GM12872 (cell line): ENCODE measurements around the gene RNF144B.

Experiments
- CTCF ChIP-seq: IDR thresholded peaks from 3 replicates; pipeline ENCODE4 v1.5.1; 2011; ENCODE audit warnings: low read depth, mild to moderate bottlenecking, low read length, moderate library complexity; ENCODE audit not compliant: insufficient read depth

Gene RNF144B

GRCh38 chr6:18380851-18381250 lies 6.3 kb upstream of the RNF144B start:
- no peak for TF ChIP-seq CTCF

DNA sequence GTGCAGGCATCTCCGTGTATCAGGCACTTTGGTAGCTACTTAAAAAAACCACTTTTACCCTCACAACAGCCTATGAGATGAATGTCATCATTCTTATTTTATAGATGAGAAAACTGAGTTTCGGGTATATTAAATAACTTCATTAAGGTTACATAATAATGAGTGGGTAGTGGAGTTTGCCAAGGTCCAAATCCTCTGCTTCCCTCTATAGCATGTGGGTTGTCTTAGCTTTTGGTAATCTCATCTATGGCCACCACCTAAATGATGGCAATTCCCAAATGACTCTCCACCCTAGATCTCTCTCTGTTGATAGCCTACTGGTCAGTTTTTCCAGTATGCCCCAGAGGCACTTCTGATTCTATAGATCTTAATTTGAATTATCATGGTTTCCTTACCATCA lies 3.7 kb upstream of the RNF144B start:
- no peak for TF ChIP-seq CTCF

DNA sequence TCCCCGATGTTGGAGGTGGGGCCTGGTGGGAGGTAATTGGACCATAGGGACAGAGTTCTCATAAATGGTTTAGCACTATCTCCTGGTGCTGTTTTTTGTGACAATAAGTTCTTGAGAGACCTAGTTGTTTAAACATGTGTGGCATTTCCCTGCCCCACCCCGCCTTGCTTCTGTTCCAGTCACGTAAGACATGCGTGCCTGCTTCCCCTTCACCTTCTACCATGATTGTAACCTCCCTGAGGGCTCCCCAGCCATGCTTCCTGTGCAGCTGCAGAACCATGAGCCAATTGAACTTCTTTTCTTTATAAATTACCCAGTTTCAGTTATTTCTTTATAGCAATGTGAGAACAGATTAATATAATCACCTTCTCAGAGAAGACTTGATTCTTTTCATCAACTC lies 2.5 kb upstream of the RNF144B start:
- no peak for TF ChIP-seq CTCF

GRCh38 chr6:18386298-18386976 lies 713 bp upstream of the RNF144B start:
- TF ChIP-seq CTCF = no peak

GRCh38 chr6:18388271-18388670 lies 1.1 kb downstream of the RNF144B start:
- TF ChIP-seq CTCF = no peak

DNA sequence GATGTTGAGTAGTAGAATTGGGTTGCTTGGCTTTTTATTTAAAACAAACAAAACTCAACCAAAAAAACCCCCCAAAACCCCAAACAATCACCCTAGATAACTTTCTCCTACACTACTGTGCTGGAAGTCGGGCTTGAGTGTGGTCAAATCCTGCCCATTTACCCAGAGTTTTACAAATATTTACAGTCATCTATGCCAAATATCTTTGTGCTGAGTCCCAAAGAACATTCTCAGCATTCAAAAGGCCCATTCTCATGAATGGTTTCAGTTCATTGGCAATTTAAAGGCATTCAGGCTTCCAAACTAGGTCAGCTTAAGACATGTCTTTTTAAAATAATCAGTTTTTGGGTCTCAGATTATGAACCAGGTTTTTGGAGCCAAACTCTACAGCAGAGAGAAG lies 1.8 kb downstream of the RNF144B start:
- TF ChIP-seq CTCF = no peak

DNA sequence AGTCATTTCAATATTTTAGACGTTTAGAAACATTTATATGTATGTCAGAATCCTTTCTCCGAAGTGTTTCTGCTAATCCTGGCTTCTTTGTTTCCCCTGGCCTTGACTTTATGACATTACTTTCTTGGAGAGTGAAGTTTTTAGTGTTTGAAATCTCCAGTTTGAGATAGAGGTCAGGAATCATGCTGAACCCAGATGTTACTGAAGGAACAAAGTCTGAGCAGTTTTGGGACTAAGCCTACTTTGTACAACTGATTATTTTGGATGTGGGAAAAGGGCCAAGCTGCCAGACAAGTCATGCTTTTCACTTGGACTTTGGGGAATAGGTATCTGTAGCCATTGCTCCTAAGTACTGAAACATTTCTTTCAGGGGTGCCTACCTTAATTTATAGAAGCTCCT lies 2.3 kb downstream of the RNF144B start:
- TF ChIP-seq CTCF = no peak
